Measurements from ENCODE around the gene IGSF9. TPM values are rescaled to one million over a fixed set of nuclear protein-coding genes. Genes with fewer than 3 reads are reported as not detected.

Gene IGSF9
- total and polyA plus RNA-seq, 2 experiments from 2014 or later = 10.3 to 27.6 TPM

- Histone ChIP-seq H3K79me2 (replicated peaks; ENCODE audit: insufficient read depth) (no peaks in the 10 kb centered on the region), H3K4me2 (no peak overlapping the region), H3K27ac (ENCODE audit: low read depth) (no peak overlapping the region), H3F3A (replicated peaks; ENCODE audit: low read depth) (no peaks in the 10 kb centered on the region), H4K20me1 (replicated peaks; ENCODE audit: insufficient read depth) (no peaks in the 10 kb centered on the region), H2AFZ (no peak overlapping the region; the same call in 1 of the 2 replicates), H3K9me2 (ENCODE audit: insufficient read depth) (no peaks in the 10 kb centered on the region), H3K4me3 (no peak overlapping the region), H3K36me3 (ENCODE audit: insufficient read depth) (no peaks in the 10 kb centered on the region), H3K27me3 (ENCODE audit: insufficient read depth) (no peaks in the 10 kb centered on the region), H3K4me1 (ENCODE audit: insufficient read depth) (no peaks in the 10 kb centered on the region)
- Mint-ChIP-seq H3K9me3 (no peaks in the 10 kb centered on the region), H3K4me1 (peaks cover 5% of the 10 kb centered on the region), H3K36me3 (ENCODE audit: low read depth) (no peaks in the 10 kb centered on the region), H3K4me3 (no peak overlapping the region), H3K27me3 (ENCODE audit: insufficient read depth, low read depth, poor library complexity) (peaks cover 2% of the 10 kb centered on the region), H3K27ac (no peak overlapping the region)
- no peak for DNase-seq (ENCODE audit: low spot score)
- TF ChIP-seq EZH2phosphoT487 (IDR thresholded peaks at IDR 0.05; ENCODE audit: unreplicated experiment) = no peak
- no peak for TF ChIP-seq REST (IDR thresholded peaks at IDR 0.05; ENCODE audit: unreplicated experiment)
- no peak for ATAC-seq
Measured at GRCh38 chr1:159983681-159984080, 38.3 kb upstream of the IGSF9 start.

GRCh38 chr1:159982280-159982679 is 36.9 kb upstream of the IGSF9 start:
- peaks cover 4% of the 10 kb centered on the region for H3K27me3 Mint-ChIP-seq (ENCODE audit: insufficient read depth, low read depth, poor library complexity)
- TF ChIP-seq POLR2AphosphoS5 (IDR thresholded peaks at IDR 0.05; ENCODE audit: low read depth) (no peak), REST (IDR thresholded peaks at IDR 0.05; ENCODE audit: unreplicated experiment) (no peak), NANOG (IDR thresholded peaks at IDR 0.05; ENCODE audit: borderline replicate concordance) (no peak), ETS1 (IDR thresholded peaks at IDR 0.05) (no peak), ZNF462 (CRISPR knock-in tag; IDR thresholded peaks at IDR 0.05) (no peak), EZH2phosphoT487 (IDR thresholded peaks at IDR 0.05; ENCODE audit: unreplicated experiment) (no peak), STAT1 (IDR thresholded peaks at IDR 0.05; ENCODE audit: unreplicated experiment) (no peak)

More at GRCh38 chr1:159982280-159982679, 36.9 kb upstream of the IGSF9 start:
- no peak overlapping the region for H3K4me3 ChIP-seq
- H3K4me3 Mint-ChIP-seq = no peak overlapping the region
- ATAC-seq = no peak
- H3K27me3 ChIP-seq (ENCODE audit: insufficient read depth) = no peaks in the 10 kb centered on the region
- no peak overlapping the region for H3K27ac Mint-ChIP-seq
- no peak for DNase-seq (ENCODE audit: low spot score)
- no peak overlapping the region for H2AFZ ChIP-seq
- no peaks in the 10 kb centered on the region for H3K79me2 ChIP-seq (replicated peaks; ENCODE audit: insufficient read depth)
- no peak overlapping the region for H3K4me2 ChIP-seq
- no peak overlapping the region for H3K27ac ChIP-seq (ENCODE audit: low read depth)
- H3K36me3 Mint-ChIP-seq (ENCODE audit: low read depth) = no peaks in the 10 kb centered on the region
- H3K9me2 ChIP-seq (ENCODE audit: insufficient read depth) = 0 out of 2 replicates have a peak, but pooled peaks cover 5% of the 10 kb centered on the region
- H3K9me3 Mint-ChIP-seq = no peaks in the 10 kb centered on the region
- H3F3A ChIP-seq (replicated peaks; ENCODE audit: low read depth) = no peaks in the 10 kb centered on the region
- no peaks in the 10 kb centered on the region for H3K4me1 ChIP-seq (ENCODE audit: insufficient read depth)
- no peaks in the 10 kb centered on the region for H3K36me3 ChIP-seq (ENCODE audit: insufficient read depth)
- H4K20me1 ChIP-seq (replicated peaks; ENCODE audit: insufficient read depth) = no peaks in the 10 kb centered on the region
- H3K4me1 Mint-ChIP-seq = peaks cover 5% of the 10 kb centered on the region
